Pulmonary artery endothelial cell (primary cell): ENCODE measurements around the gene SUDS3. TPM values are rescaled to one million over a fixed set of nuclear protein-coding genes. Genes with fewer than 3 reads are reported as not detected.
"Not testable (repeated sequence)": the region's sequence is repeated elsewhere in the genome, so short reads cannot be mapped to it uniquely, and the experiment has no call there.

ENCODE experiments used
- DNase-seq: peaks from one replicate; pipeline ENCODE4 v3.0.0-alpha.2; 2011; ENCODE audit warnings: low read depth, low spot score
- total RNA-seq: library from RNA; depleted of rRNA; stranded (reverse); fragments of >200 nt; gene quantifications from 2 replicates; pipeline ENCODE4 v1.2.3, GENCODE V29; 2014

SUDS3 gene
- total RNA-seq, 1 donor from 2014 or later = 34.6 TPM

DNA sequence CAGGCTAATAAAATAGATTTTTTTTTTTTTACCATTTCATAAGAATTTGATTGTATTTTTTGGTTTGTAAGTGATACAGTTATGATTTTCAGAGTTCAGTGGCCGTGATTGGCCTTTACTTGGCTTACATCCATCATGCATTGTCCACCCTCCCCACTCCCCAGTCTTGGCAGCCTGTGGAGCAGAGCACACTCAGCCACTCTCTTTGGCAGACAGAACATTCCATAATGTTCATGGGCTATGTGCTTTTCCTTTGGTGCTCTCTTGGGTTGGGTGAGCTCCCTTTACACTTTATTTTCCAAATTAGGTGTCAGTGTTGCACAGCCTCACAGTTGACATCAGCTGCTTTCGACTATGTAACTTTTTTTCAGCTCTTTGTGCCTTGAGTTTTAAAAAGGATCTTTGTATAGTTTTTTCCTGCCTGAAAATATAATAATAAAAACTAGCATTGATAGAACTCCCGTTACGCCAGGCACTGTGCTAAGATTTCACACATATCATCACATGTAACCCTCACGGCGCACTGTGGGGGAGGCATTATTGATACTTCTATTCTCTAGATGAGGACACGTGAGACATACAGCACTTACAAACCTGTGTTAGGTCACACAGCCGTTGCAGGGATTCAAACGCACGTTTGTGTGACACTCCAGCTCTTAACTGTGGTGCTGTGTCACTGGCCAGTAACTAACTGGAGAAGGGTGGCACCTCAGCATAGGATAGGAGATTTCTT lies 21.5 kb downstream of the SUDS3 start:
- DNase-seq = no peak

DNA sequence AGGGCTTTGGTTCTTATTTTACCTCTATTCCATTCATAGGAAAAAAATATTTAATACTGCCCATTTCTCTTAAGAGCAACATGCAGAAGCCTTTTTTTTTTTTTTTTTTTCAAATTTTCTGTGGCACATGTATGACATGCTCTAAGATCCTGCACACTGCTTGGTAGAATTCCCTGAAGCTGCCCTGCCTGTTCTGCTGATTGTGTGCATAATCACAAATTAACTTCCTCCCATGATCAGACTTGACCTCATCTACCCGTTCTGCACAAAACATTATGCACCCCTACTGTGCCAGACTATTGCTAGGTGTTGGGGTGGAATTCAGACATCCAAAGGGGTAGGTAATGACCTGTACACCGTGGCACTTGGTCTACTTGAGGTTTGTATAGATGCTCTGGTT lies 22.2 kb downstream of the SUDS3 start:
- DNase-seq = no peak

DNA sequence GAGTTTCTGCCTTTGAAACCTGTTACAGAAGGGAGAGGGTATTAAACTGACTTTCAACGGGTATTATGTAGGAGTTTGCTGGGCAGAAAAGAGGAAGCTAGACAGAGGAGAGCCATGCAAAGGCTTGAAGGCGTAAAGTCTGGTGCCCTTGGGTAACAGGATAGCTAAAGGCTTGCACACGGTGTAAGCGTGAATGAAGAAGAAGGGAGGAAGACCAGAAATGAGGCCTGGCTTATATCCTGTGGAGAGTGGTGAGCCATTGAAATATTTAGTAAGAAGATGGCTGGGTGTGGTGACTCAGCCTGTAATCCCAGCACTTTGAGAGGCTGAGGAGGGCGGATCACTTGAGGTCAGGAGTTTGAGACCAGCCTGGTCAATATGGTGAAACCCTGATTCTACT lies 22.6 kb downstream of the SUDS3 start:
- DNase-seq = no peak

DNA sequence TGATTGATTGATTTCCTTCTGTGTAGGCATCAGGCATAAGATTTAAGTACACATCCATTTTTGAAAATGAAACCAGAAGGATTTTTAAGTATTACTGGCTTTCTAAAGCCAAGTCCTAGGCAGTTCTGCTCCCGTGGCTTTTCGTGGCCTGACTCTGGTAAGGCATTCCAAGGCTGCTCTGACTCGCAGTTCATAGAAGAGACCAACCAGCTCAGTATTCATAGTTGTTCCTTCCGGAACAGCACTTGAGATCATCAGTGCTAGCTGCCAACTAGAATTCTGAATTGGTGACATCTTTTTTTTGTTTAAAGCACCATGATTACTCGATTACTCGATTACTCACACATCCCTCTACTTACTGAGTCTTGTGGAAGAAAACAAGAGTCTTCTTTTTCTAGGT lies 25.9 kb downstream of the SUDS3 start:
- DNase-seq = peak; percentile 29

DNA sequence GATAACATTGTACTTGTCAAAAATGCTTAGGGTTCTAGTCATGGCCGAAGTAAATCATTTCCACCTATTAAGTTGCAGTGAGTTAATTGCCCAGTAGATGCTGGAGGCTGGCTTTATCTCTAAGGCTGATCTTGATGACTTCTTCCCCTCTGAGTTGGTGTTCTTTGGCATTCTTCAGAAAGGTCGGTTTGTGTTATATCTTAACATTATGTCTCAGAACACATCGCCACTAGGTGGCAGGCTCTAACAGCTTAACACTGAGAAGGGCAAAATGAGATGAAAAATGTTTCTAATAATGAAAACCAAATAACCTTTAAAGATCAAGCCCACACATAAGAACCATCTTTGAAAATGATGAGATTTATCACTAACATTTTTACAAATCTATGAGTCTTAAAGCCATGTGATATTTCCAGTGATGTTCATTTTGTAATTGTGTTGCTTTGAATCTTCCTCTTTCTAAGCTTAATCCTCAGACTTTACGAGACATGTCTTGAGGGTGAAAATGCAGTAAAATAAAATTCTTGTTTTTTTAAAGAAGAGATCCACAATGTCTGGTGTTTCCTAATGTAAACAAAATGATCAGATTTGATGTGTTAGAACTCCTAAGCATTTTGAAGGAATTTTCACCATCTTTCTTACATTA lies 28.6 kb downstream of the SUDS3 start:
- DNase-seq = peak; percentile 19

DNA sequence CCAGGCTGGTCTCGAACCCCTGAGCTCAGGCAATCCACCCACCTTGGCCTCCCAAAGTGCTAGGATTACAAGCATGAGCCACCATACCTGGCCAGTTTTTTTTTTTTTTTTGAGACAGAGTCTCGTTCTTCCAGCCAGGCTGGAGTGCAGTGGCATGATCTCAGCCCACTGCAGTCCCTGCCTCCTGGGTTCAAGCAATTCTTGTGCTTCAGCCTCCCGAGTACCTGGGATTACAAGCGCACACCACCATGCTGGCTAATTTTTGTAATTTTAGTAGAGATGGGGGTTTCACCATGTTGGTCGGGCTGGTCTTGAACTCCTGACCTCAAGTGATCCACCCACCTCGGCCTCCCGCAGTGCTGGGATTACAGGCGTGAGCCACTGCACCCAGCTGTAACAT lies 31.9 kb downstream of the SUDS3 start:
- DNase-seq = not testable (repeated sequence)

DNA sequence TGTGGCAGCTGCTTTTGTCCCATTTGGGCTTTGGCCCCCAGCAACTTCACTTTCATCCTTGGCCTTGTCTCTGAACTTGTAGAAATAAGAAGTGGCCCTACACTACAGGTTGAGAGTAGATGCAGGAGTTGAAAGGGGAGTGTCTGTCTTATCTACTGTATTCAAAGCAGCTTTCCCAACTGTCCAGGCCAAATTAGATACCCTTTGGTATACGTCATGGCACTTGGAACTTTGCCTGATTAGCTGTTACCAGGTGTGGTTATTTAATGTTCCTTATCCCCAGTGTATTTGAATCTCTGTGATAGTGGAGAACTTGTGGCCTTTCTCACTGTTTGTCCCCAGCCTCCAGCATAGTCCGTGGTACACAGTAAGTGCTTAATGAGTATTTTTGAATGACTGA lies 33.5 kb downstream of the SUDS3 start:
- DNase-seq = no peak

DNA sequence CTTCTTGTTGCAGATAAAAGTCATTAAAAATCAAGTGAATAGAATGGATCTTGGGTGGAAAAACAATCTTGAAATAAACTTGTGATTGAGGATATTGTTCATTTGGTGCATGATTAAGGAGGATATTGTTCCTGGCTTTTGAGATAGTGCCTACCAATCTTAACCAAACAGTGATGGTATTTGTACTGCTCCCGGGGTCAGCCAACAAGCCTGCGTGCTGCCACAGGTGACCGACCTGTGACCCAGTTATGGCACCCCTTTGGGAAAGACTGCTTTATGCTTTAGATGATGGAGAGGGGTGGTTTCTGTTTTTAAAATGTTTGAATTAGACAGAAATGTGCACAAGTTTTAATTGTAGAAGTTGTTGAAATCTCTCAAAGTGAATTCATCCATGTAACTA lies 41.6 kb downstream of the SUDS3 start:
- no peak for DNase-seq

DNA sequence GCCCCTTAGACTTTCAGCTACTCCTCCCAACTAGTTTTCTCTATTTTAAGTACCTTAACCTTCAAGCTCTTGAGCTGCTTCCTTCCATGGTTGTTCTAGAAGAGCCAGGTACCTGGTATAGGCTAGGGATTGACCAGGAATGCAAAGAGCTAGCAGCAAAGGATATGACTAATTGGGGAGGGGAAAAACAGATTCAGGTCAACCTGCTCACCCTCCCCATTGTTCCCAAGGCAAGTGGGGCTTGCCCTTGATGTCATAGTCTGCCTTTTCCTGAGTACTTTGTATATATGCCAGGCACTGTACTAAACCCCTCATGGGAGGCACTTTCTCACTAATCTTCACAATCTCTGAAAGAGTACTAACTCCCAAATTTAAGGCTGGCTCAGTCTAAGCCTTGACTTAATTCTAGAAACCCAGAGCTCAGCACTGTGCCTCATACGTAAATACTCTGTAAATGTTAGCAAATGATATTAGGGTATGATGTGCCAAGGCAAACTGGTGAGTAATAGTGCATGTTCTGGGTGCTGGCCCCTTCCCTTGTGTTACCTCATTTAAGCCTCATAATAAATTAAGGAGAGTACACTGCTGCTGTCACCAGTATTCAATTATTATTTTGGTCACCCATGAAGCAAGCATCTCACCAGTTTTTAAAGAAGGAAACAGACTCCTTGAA lies 42.2 kb downstream of the SUDS3 start:
- DNase-seq = peak; percentile 32

DNA sequence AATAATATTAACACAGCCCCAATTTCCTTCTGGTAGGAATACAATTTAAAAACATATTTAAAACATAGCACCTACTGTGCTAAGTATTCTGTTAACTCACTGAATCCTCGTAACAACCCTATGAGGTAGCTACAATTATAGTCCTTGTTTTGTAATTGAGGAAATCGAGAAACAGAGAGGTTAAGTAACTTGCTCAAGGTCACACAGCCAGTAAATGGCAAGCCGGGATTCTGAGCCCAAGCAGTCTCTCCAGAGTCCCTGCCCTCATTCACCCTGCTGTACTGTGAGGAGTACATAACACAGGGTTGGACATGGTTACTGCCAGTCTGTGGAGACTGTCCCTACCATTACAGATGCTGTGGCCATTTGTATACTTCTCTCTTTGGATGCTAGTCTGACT lies 44.3 kb downstream of the SUDS3 start:
- DNase-seq = no peak

DNA sequence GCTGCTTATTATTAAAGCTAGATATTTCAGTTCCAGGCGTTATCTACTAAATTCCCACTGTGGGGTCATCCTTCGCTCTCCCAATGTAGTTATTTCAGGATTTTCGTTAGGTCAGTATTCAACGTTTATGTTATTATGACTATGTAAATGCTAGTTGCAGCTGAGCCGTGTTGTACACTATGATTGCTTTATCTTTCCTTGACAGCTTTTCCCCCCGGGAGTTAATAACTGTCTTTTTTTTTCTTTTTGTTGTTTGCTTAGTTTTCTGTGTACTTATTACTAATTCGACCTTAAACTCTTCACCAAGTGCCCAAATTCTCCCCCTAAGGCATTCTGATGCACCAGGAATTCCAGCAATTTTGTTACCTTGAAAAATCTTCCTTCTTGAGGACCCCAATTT lies 48.5 kb downstream of the SUDS3 start:
- no peak for DNase-seq

DNA sequence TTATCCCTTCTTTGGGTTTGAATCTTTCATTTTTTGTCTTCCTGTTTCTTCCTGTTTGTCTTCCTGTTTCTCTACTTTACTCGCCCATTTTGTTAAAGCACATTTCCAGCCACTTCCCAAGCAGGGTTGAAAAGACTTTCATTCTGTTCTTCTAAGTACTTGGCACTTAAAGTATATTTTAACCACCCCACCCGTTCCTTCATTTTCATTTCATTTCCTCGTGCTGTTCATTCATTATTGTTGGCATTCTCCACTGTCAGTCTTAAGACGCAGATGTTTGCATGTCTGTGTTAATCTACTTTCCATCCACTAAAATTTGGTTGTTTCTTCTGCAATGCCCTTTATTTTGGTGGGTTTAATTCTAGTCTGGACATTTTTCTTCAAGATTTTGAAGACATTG lies 49.0 kb downstream of the SUDS3 start:
- no peak for DNase-seq

DNA sequence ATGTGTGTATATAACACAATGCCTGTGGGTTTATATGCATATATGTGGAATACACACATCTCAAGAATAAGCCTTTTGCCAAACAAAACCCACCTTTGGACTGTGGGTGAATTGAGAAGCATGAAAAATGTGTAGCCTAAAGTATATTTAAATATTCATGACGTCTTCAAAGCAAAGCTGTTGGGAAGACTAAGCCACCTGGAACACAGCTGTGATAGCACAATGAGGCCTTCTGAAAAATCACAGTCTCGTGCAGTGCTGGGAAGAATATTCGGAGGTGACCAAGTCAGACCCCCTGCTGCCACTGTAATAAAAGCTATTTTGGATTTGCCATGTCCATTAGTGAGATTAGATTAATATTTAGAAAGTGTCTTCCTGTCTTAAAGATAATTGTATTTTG lies 51.5 kb downstream of the SUDS3 start:
- no peak for DNase-seq

DNA sequence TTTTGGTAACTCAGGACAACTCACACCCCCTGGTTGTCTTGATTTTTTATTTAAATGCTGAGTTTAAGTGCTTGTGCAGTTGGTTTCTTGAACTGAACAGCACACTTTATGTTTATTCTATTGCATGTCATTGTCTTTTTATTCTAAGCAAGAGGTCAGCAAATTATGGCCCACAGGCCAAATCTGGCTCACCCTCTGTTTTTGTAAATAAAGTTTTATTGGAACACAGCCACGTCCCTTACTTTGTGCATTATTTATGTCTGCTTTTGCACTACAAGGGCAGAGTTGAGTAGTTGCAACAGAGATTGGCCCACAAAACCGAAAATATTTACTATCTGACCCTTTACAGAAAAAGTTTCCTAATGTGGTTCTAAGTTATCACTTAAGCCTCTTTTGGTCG lies 52.3 kb downstream of the SUDS3 start:
- DNase-seq = no peak

DNA sequence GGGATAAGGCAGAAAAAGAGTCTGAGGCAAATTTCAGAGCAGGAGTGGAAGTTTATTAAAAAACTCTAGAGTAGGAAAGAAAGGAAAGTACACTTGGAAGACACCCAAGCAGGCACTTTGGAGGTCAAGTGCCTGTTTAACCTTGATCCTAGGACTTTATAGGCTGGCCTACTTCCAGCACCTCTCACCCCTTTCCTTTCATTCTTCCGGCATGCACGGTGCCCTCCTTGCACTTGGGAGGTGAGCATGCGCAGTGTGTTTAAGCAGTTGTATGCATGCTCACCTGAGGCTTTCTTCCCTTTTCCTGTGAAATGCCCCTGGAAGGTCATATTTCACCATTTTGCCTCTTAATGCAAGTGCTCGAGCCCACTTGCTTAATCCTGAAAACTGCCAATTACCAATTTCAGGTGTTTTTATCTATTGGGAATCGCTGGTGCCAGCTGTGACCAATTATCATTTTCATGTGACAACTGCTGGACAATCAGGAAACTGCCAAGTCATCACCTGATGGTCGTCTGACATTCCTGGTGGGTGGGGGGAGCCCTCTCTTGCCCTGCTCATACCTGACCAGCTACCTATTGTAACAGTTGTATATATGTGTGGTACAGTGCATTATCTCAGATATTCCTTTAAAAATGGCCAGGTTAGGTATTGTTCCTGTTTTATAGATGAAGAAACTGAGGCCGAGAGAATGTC lies 53.5 kb downstream of the SUDS3 start:
- no peak for DNase-seq

DNA sequence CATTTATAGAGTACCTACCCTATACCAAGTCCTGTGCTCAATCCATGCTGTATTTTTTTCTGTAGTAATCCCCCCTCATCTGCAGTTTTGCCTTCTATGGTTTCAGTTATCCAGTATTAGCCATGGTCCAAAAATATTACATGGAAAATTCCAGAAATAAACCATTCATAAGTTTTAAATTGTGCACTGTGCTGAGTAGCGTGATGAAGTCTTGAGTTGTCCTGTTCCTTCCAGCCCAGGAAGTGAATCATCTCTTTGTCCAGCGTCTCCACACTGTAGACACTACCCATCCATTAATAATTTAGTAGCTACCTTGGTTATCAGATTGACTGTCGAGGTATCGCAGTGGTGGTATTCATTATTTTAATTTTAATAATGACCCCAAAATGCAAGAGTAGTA lies 54.2 kb downstream of the SUDS3 start:
- DNase-seq = no peak

DNA sequence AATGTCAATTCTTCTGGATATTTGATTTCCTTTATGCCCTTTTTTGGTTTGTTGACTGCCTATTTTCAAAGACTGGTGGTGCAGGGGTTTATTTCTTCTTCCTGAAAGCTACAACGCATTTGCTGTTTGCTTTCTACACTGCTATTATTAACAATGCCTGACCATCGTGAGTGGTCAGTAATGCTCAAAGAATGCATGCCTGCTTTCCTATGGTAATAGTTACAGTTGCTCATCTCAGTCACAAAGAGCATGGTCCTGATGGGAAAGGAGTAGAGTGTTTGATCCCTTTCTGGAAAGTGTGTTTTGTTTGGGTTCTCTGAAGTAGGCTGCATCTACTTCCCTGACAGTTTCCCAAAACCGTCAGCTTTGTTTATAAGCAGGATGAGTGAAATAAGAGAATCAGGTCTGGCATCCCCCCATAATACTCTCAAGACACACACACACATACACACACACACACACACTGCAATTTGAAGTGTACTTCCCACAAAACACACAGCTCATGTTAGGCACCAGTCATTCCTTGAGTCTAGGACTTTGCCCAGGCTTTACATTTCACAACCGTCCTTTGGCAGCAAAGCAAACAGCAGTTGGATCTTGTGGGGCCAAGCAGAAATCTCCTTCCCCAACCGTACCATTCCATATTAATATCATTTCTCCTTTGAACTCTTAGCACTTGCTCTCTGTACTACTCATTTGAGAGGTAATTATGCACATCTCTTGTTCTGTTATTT lies 56.6 kb downstream of the SUDS3 start:
- DNase-seq = no peak

DNA sequence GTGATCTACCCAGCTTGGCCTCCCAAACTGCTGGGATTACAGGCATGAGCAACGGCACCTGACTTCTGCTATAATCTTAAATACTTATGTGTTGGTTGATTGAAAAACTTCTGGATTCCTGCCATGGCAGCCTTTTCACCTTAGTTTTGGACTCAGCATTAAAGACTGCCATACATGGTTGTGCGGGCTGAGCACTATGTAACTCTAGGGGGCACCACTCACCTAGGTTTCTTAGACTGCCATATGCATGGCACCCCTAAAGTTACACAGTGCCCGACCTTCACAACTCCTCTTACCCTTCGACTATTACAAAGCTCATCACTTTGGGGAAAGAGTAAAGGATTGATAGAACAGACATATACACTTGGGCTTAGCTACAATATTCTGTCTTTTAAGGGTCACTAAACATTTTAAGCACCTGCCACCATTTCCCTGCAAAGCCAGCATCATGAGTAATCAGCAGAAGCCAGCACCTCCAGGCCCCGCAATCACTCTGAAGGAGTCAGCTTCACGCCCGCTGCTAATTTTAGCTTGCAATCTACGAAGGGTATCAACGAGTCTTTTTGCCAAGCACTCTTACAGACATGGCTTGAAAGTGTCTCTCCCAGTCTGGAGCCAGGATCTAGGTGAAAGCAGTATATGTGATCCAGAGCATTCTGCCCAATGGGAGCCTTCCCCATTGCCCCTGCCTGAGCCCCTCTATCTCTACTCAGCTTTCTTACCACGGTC lies 59.8 kb downstream of the SUDS3 start:
- no peak for DNase-seq

DNA sequence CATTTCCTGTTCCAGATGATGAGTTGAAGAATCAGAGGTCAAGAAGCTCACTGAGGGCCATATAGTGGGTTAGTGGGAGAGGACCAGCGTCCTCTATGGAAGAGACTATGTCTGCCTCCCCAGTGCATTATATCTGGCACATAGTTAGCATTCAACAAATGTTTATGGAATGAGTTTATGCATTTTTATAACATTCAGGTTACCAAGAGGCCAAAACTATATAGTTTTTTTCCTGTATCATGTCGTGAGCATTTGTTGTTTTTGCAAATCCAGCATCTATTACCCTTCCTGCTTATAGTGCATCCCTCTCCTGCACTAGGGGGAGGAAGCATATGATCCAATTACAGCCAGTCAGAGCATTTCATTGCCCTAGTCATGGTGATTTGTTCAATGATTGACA lies 60.6 kb downstream of the SUDS3 start:
- DNase-seq = no peak

DNA sequence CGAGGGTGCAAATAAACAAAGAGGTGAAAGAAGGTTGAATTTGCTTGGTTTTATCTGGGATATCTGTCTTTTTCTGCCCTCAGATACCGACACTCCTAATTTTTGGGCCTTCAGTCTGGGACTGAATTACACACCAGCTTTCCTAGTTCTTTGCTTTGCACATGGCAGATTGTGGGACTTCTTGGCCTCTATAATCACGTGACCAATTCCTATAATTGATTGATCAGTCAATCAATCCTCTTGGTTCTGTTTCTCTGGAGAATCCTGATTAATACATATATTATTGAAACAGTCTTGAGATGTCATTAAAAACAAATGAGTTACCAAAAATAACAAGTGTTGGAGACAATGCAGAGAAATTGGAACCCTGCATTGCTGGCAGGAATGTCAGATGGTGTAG lies 62.7 kb downstream of the SUDS3 start:
- DNase-seq = no peak

DNA sequence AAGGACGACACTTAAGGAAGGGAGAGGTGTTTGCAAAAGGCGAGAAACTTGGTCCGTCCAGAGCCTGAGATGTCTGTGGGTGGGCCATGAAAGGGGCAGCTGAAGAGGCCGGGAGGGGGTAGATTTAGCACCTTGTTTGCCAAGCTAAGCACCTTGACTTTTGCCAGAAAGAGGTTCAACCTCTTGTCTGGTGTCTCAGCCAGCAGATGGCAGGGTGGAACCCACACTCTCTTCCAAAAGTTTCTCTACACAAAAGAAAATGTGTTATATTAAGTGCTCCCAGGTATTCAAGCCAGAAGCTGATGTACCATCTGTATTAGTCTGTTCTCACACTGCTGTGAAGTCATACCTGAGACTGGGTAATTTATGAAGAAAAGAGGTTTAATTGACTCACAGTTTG lies 69.9 kb downstream of the SUDS3 start:
- no peak for DNase-seq
